NCI-H2029 (cell line): ENCODE results near the gene FYN.
A peak's percentile ranks its signal among the peaks of the same experiment; 100 is the strongest.
"Not testable (repeated sequence)": the region's sequence is repeated elsewhere in the genome, so short reads cannot be mapped to it uniquely, and the experiment has no call there.

Source experiments
- DNase-seq: peaks from one replicate; lab custom pipeline; 2025; lab: John Stamatoyannopoulos, UW

The FYN gene

GRCh38 chr6:111789598-111789997 is 83.7 kb downstream of the FYN start:
- DNase-seq, result no peak

GRCh38 chr6:111788379-111789276 is 84.6 kb downstream of the FYN start:
- peak; percentile 57 for DNase-seq

GRCh38 chr6:111786151-111786550 is 87.1 kb downstream of the FYN start:
- not testable (repeated sequence) for DNase-seq

GRCh38 chr6:111784433-111784832 is 88.8 kb downstream of the FYN start:
- peak; percentile 41 for DNase-seq

GRCh38 chr6:111782887-111783466 is 90.3 kb downstream of the FYN start:
- no peak for DNase-seq

- no peak for DNase-seq
Measured at GRCh38 chr6:111782192-111782809, 91.0 kb downstream of the FYN start.

GRCh38 chr6:111781041-111781708 is 92.1 kb downstream of the FYN start:
- peak; percentile 57 for DNase-seq

GRCh38 chr6:111780393-111780792 is 92.9 kb downstream of the FYN start:
- no peak for DNase-seq

- no peak for DNase-seq
Measured at GRCh38 chr6:111779660-111780059, 93.6 kb downstream of the FYN start.

- DNase-seq, result no peak
Measured at GRCh38 chr6:111779031-111779430, 94.2 kb downstream of the FYN start.

- DNase-seq, result no peak
Measured at GRCh38 chr6:111777357-111777756, 95.9 kb downstream of the FYN start.

GRCh38 chr6:111776236-111777221 is 96.7 kb downstream of the FYN start:
- peak; percentile 22 for DNase-seq

GRCh38 chr6:111775145-111775922 is 97.9 kb downstream of the FYN start:
- no peak for DNase-seq

GRCh38 chr6:111774346-111774703 is 98.9 kb downstream of the FYN start:
- DNase-seq, result no peak

GRCh38 chr6:111773501-111774345 is 99.5 kb downstream of the FYN start:
- DNase-seq, result no peak

GRCh38 chr6:111772381-111772780 is 100.9 kb downstream of the FYN start:
- DNase-seq, result no peak

GRCh38 chr6:111771629-111772028 is 101.6 kb downstream of the FYN start:
- no peak for DNase-seq

GRCh38 chr6:111771094-111771432 is 102.2 kb downstream of the FYN start:
- no peak for DNase-seq

GRCh38 chr6:111770263-111771093 is 102.8 kb downstream of the FYN start:
- DNase-seq, result no peak
